Measurements from ENCODE around the gene LGR6.

Gene LGR6

DNA sequence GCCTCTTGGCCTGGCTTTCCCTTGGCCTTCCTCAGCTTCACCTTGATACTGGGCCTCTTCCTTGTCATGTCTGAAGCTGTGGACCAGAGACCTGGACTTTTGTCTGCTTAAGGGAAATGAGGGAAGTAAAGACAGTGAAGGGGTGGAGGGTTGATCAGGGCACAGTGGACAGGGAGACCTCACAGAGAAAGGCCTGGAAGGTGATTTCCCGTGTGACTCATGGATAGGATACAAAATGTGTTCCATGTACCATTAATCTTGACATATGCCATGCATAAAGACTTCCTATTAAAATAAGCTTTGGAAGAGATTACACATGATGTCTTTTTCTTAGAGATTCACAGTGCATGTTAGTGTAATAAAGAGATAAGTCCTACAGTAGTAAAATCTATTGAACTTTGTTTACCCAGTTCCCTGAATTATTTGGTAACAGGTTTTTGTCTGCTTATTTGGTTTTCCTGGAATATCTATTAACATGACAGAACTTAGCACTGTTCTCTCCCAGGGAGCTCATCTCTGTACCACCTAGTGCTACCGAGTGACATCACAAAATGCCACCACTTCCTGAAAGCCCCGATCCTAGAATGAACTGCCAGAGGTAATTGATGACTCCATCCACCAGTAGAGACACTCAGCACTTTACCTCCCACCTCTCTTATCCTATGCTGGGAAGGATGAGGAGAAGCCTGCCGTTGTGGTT, 125.9 kb downstream of the LGR6 start:
- H3K36me3 ChIP-seq (ENCODE audit: control insufficient read depth in 2 of 2, insufficient read depth in 2 of 2, low read length in 2 of 2): no peaks in the 10 kb centered on the region
- no peak overlapping the region for H3K27ac ChIP-seq (ENCODE audit: low read length)
- H3K4me3 ChIP-seq (ENCODE audit: low read length in 2 of 2): no peak overlapping the region
- H3K9me3 ChIP-seq (ENCODE audit: control insufficient read depth in 2 of 2, low read length in 2 of 2): no peaks in the 10 kb centered on the region
- H3K9ac ChIP-seq (ENCODE audit: low read length in 2 of 2): no peak overlapping the region
- peaks cover 2 to 3% of the 10 kb centered on the region in 2 donors for H3K27me3 ChIP-seq (ENCODE audit: control insufficient read depth in 1 of 2, insufficient read depth in 2 of 2, low read length in 2 of 2)
- no peaks in the 10 kb centered on the region for H3K4me1 ChIP-seq (ENCODE audit: control insufficient read depth, insufficient read depth, low read length)

DNA sequence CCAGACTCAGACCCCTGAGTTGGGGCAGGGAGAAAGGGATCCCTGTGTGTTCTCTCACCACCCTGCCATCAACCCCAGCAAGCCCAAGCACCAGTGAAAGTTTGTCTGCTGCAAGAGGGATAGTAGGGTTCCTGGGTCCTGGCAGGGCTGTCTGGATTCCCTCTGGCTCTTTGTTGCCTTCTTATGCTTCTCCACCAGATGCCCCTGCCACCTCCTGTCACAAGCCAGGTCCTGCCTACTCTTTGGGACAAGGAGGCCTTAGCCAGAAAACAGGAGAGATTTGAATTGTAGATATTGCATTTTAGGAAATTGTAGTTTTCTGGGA, 126.4 kb downstream of the LGR6 start:
- Histone ChIP-seq H3K36me3 (ENCODE audit: control insufficient read depth in 2 of 2, insufficient read depth in 2 of 2, low read length in 2 of 2) (no peaks in the 10 kb centered on the region), H3K4me3 (ENCODE audit: low read length in 2 of 2) (no peak overlapping the region), H3K9me3 (ENCODE audit: control insufficient read depth in 2 of 2, low read length in 2 of 2) (no peaks in the 10 kb centered on the region), H3K9ac (ENCODE audit: low read length in 2 of 2) (no peak overlapping the region), H3K27me3 (ENCODE audit: control insufficient read depth in 1 of 2, insufficient read depth in 2 of 2, low read length in 2 of 2) (peaks cover 0 to 3% of the 10 kb centered on the region in 2 donors), H3K27ac (ENCODE audit: low read length) (no peak overlapping the region), H3K4me1 (ENCODE audit: control insufficient read depth, insufficient read depth, low read length) (no peaks in the 10 kb centered on the region)

DNA sequence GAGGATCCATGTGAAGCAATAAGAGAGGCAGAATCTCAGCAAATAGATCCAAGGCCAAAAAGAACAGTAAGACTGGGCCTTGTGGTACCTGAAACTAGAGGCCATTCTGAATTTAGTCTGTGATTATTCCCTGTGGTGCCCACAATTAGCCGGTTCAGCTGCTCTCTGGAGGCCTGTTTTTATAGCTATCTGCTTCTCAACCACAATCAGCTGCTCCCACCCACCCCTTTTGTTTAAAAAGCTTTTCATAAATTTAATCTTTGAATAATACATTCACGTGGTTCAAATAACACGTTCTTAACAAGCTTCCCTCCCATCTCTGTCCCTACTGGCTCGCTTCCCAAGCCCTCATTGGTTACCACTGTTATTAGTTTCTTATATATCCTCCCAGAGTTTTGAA, 130.1 kb downstream of the LGR6 start:
- H3K36me3 ChIP-seq (ENCODE audit: control insufficient read depth in 2 of 2, insufficient read depth in 2 of 2, low read length in 2 of 2): no peaks in the 10 kb centered on the region
- peaks cover 0 to 3% of the 10 kb centered on the region in 2 donors for H3K27me3 ChIP-seq (ENCODE audit: control insufficient read depth in 1 of 2, insufficient read depth in 2 of 2, low read length in 2 of 2)
- H3K9ac ChIP-seq (ENCODE audit: low read length in 2 of 2): no peak overlapping the region
- no peak overlapping the region for H3K27ac ChIP-seq (ENCODE audit: low read length)
- no peak overlapping the region for H3K4me3 ChIP-seq (ENCODE audit: low read length in 2 of 2)
- no peaks in the 10 kb centered on the region for H3K9me3 ChIP-seq (ENCODE audit: control insufficient read depth in 2 of 2, low read length in 2 of 2)
- no peaks in the 10 kb centered on the region for H3K4me1 ChIP-seq (ENCODE audit: control insufficient read depth, insufficient read depth, low read length)

DNA sequence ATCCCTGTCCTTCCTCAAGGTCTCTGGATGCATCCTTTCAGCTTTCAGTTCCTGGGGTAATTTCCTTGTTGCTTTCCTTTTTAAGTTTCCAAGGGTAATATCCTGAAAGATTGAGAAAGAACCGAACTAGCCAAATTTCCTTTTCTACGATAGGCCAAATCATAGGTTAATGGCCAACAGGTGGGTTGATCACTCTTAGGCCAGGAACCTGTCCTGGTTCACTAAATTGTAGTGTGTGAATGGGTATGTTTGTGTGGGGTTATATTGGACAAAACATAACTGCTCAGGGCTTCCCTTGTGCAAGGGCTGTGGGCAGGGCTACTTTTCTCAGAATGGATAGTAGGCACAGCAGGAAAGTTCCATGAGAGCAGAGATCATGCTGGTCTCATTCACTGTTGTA, 131.0 kb downstream of the LGR6 start:
- Histone ChIP-seq H3K4me3 (ENCODE audit: low read length in 2 of 2) (no peak overlapping the region), H3K9me3 (ENCODE audit: control insufficient read depth in 2 of 2, low read length in 2 of 2) (no peaks in the 10 kb centered on the region), H3K27ac (ENCODE audit: low read length) (no peak overlapping the region), H3K4me1 (ENCODE audit: control insufficient read depth, insufficient read depth, low read length) (no peaks in the 10 kb centered on the region), H3K9ac (ENCODE audit: low read length in 2 of 2) (no peak overlapping the region), H3K27me3 (ENCODE audit: control insufficient read depth in 1 of 2, insufficient read depth in 2 of 2, low read length in 2 of 2) (peaks cover 0 to 3% of the 10 kb centered on the region in 2 donors), H3K36me3 (ENCODE audit: control insufficient read depth in 2 of 2, insufficient read depth in 2 of 2, low read length in 2 of 2) (no peaks in the 10 kb centered on the region)

DNA sequence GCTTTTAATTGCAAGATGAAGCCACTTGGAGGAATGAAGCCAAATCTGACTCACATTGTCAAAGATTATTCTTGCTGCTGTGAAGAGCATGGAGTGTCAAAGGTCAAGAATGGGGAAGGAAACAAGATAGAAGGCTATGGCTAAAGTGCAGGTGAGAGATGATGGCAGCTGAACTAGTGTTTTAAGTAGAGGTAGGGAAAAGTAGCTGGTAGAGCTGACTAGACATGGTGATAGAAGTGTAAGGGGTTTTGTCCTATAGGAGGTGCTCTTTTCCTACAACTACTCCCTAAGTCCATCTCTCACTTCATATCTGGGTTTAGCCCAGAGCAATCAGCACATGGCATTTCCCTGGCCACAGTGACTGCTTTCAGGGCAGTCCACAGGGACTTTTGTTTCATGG, 136.3 kb downstream of the LGR6 start:
- H3K4me1 ChIP-seq (ENCODE audit: control insufficient read depth, insufficient read depth, low read length): no peaks in the 10 kb centered on the region
- H3K4me3 ChIP-seq (ENCODE audit: low read length in 2 of 2): no peak overlapping the region
- no peaks in the 10 kb centered on the region for H3K27me3 ChIP-seq (ENCODE audit: control insufficient read depth in 1 of 2, insufficient read depth in 2 of 2, low read length in 2 of 2)
- H3K9me3 ChIP-seq (ENCODE audit: control insufficient read depth in 2 of 2, low read length in 2 of 2): no peaks in the 10 kb centered on the region
- H3K9ac ChIP-seq (ENCODE audit: low read length in 2 of 2): no peak overlapping the region
- H3K36me3 ChIP-seq (ENCODE audit: control insufficient read depth in 2 of 2, insufficient read depth in 2 of 2, low read length in 2 of 2): peaks cover 0 to 3% of the 10 kb centered on the region in 2 donors
- no peak overlapping the region for H3K27ac ChIP-seq (ENCODE audit: low read length)

DNA sequence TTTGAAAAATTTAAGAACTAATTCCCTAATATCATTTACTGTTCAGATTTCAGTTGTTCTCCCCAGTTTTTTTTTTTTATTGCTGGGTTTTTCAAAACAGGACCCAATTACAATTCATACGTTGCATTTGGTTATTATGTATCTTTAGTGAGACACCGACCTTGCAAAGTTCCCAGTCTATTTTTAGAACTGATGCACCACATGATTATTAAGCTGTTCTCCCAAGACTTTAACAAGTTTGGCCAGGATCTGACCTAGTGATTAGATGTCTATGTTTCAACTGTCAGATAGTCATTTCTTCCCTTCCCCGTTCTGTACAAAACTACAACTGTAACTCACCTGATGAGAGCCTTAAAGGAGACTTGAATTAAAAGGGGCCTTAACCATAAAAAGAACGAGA, 140.3 kb downstream of the LGR6 start:
- Histone ChIP-seq H3K4me3 (ENCODE audit: low read length in 2 of 2) (no peak overlapping the region), H3K4me1 (ENCODE audit: control insufficient read depth, insufficient read depth, low read length) (no peaks in the 10 kb centered on the region), H3K36me3 (ENCODE audit: control insufficient read depth in 2 of 2, insufficient read depth in 2 of 2, low read length in 2 of 2) (peaks cover 0 to 3% of the 10 kb centered on the region in 2 donors), H3K27ac (ENCODE audit: low read length) (no peak overlapping the region), H3K9me3 (ENCODE audit: control insufficient read depth in 2 of 2, low read length in 2 of 2) (no peaks in the 10 kb centered on the region), H3K9ac (ENCODE audit: low read length in 2 of 2) (no peak overlapping the region), H3K27me3 (ENCODE audit: control insufficient read depth in 1 of 2, insufficient read depth in 2 of 2, low read length in 2 of 2) (no peaks in the 10 kb centered on the region)

DNA sequence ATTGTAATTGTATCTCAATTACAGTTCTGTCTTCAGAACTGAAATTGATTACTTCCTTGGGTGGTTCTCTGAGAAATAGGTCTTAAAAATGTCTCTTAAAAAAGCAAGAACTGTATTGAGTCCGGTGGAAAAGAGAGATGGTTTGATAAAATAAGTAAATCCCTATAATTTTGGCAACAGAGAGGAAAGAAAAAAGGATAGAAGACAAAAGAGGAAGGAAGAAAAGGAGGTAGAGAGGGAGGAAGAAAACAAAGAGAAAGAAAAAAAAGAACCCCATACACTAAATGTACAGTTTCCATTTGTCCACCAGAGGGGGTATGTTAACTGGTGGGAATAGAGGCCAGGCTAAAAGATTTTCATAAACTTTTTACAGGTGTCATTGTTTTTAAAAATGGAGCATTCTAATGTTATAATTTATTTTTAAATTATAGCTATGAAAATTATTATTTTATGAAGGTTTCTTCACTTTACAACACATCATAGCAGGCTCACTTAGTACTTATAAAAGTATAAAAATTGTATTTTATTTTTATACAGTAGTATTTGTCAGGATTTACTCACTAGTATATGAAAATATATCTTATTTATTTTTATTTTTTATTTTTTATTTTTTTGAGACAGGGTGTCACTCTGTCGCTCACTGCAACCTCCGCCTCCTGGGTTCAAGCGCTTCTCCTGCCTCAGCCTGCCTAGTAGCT, 150.2 kb downstream of the LGR6 start:
- H3K27me3 ChIP-seq (ENCODE audit: control insufficient read depth in 1 of 2, insufficient read depth in 2 of 2, low read length in 2 of 2): no peaks in the 10 kb centered on the region
- no peak overlapping the region for H3K27ac ChIP-seq (ENCODE audit: low read length)
- no peaks in the 10 kb centered on the region for H3K9me3 ChIP-seq (ENCODE audit: control insufficient read depth in 2 of 2, low read length in 2 of 2)
- no peak overlapping the region for H3K9ac ChIP-seq (ENCODE audit: low read length in 2 of 2)
- H3K4me3 ChIP-seq (ENCODE audit: low read length in 2 of 2): no peak overlapping the region
- H3K36me3 ChIP-seq (ENCODE audit: control insufficient read depth in 2 of 2, insufficient read depth in 2 of 2, low read length in 2 of 2): no peaks in the 10 kb centered on the region
- peaks cover under 1% of the 10 kb centered on the region for H3K4me1 ChIP-seq (ENCODE audit: control insufficient read depth, insufficient read depth, low read length)

DNA sequence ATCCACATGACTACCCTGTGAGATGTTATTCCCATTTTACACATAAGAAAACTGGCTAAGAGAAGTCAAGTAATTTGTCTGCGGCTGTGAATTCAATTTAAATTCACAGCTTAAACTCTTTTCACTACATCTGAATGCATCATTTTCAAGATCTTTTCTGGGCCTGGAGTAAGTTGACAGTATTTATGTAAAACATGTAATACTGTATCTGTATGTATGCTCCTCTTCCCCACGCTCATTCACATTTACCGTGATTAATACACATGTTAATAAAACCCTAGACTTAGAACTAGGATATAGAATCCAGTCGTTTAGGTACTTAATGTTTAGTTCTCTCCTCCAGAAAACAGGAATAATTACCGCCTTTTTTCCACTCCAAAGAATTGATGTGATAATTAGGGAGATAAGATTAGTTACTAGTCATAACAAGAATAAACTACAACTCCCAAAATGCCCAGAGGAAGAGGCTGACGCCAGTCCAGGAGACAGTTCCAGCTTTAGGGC, 154.5 kb downstream of the LGR6 start:
- Histone ChIP-seq H3K4me3 (ENCODE audit: low read length in 2 of 2) (no peak overlapping the region), H3K4me1 (ENCODE audit: control insufficient read depth, insufficient read depth, low read length) (peaks cover 4% of the 10 kb centered on the region), H3K27me3 (ENCODE audit: control insufficient read depth in 1 of 2, insufficient read depth in 2 of 2, low read length in 2 of 2) (no peaks in the 10 kb centered on the region), H3K36me3 (ENCODE audit: control insufficient read depth in 2 of 2, insufficient read depth in 2 of 2, low read length in 2 of 2) (no peaks in the 10 kb centered on the region), H3K27ac (ENCODE audit: low read length) (no peak overlapping the region), H3K9me3 (ENCODE audit: control insufficient read depth in 2 of 2, low read length in 2 of 2) (no peaks in the 10 kb centered on the region), H3K9ac (ENCODE audit: low read length in 2 of 2) (no peak overlapping the region)

DNA sequence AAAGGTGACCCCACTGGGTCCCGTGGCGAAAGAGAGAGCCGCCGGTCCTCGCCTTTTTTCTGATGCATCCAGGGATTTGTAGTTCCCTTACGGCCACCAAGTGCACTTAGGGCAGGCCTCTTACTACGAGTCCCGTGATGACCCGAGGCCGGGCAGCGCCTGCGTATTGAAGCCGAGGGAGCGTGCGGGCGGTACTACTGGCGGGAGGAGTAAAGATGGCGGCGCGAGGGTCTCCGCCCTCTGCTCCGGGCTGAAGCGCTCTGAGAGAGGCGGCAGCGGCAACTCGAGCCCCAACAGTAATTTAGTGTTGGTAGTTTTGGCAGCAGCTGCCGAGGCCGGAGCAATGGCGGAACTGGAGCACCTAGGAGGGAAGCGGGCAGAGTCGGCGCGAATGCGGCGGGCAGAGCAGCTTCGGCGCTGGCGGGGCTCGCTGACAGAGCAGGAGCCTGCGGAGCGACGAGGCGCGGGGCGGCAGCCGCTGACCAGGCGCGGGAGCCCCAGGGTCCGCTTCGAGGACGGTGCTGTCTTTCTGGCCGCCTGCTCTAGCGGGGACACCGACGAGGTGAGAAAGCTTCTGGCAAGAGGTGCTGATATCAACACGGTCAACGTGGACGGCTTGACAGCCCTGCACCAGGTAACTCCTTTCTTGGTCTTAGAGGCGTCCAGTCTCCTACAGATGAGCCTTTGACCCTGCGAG, 155.1 kb downstream of the LGR6 start, which contains the start of gene PPP1R12B:
PPP1R12B (plus strand) TSS at position 191 of the 697 bp plus-strand sequence; CDS start at position 344, 153 bp downstream.
- Histone ChIP-seq H3K36me3 (ENCODE audit: control insufficient read depth in 2 of 2, insufficient read depth in 2 of 2, low read length in 2 of 2) (no peaks in the 10 kb centered on the region), H3K27me3 (ENCODE audit: control insufficient read depth in 1 of 2, insufficient read depth in 2 of 2, low read length in 2 of 2) (no peaks in the 10 kb centered on the region), H3K27ac (ENCODE audit: low read length) (peak within 1 kb of the TSS; percentile 76), H3K4me1 (ENCODE audit: control insufficient read depth, insufficient read depth, low read length) (peaks cover 4% of the 10 kb centered on the region), H3K9me3 (ENCODE audit: control insufficient read depth in 2 of 2, low read length in 2 of 2) (no peaks in the 10 kb centered on the region), H3K9ac (ENCODE audit: low read length in 2 of 2) (peak within 1 kb of the TSS; percentile 65 to 91), H3K4me3 (ENCODE audit: low read length in 2 of 2) (peak within 1 kb of the TSS; percentile 90 to 99)

DNA sequence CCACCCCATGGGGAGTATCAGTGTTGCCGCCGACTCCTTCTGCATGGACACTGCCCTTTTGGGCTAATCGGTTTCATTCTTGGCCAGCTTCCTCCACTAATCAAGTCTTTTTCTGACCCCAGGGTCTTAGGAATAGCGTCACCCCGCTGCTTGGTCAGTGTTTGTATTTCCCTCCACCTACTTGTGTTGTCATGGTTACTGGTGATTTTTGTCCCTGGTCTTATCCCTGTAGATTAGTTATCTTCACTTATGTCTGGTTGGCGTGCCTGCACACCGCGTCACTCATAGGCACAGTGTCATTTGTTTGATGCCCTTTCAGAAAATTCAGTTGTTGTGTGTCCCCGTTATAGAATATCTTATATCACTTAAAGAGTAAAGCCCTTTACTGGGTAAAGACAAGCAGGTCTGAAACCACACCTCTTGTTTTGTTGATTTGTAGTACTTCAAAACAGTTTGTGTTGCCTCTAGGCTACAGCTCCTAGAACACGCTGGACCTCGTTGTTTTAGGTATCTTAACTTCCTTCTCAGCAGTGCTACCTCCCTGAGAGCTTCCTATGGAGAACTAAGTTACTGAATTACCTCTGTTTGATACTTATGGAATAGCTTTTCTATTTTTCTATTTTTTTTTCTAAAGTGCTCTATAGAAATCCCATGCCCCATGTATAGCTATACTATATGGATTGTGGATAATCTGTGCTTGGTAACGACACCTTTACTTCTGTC, 155.8 kb downstream of the LGR6 start:
- no peaks in the 10 kb centered on the region for H3K36me3 ChIP-seq (ENCODE audit: control insufficient read depth in 2 of 2, insufficient read depth in 2 of 2, low read length in 2 of 2)
- H3K9ac ChIP-seq (ENCODE audit: low read length in 2 of 2): peak overlapping the region; percentile 65 to 91
- H3K27ac ChIP-seq (ENCODE audit: low read length): peak overlapping the region; percentile 76
- no peaks in the 10 kb centered on the region for H3K27me3 ChIP-seq (ENCODE audit: control insufficient read depth in 1 of 2, insufficient read depth in 2 of 2, low read length in 2 of 2)
- H3K4me1 ChIP-seq (ENCODE audit: control insufficient read depth, insufficient read depth, low read length): peaks cover 4% of the 10 kb centered on the region
- peak overlapping the region; percentile 90 to 99 for H3K4me3 ChIP-seq (ENCODE audit: low read length in 2 of 2)
- H3K9me3 ChIP-seq (ENCODE audit: control insufficient read depth in 2 of 2, low read length in 2 of 2): no peaks in the 10 kb centered on the region
